Cardiac fibroblast (primary cell): ENCODE results near the gene SSTR5.

ENCODE experiments used
- DNase-seq, 2 donors: peaks; one replicate each; pipeline versions ENCODE4 v3.0.0 to v3.0.0-alpha.2; 2010; ENCODE audit warnings: low read depth in 2 of 2
- H3K4me3 ChIP-seq, 2 donors: replicated peaks in 1 of 2; 1 replicate in 1 of 2; 2 replicates in 1 of 2; pipeline ENCODE4 v1.5.1; 2011; ENCODE audit warnings: low read depth in 2 of 2, low read length in 2 of 2, mild to moderate bottlenecking in 2 of 2, moderate library complexity in 1 of 2
- TF ChIP-seq, protein P1 (sequence below): IDR thresholded peaks from one replicate; pipeline ENCODE4 v1.5.1; 2011; ENCODE audit warnings: low read depth, mild to moderate bottlenecking, low read length, inconsistent platforms

SSTR5 gene

DNA sequence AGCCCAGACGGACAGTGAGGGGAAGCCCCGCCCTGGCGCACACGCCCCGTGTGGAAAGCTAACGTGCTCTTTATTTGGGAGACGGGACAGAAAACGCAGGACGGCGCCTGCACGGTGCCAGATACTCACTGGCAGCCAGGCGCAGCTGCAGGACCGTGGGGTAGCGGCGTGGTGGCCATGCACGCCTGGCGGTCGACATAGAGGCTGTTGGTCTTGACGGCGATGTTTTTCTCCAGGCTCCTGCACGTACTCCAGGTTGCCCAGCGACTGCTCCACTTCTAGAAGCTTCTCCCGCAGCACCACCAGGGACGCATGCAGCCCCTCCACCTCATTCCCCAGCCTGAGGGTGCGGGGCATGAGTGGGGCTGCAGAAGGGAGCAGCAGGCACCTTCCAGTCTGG, 28.6 kb downstream of the SSTR5 start:
- DNase-seq = no peak
- TF ChIP-seq, protein P1, sequence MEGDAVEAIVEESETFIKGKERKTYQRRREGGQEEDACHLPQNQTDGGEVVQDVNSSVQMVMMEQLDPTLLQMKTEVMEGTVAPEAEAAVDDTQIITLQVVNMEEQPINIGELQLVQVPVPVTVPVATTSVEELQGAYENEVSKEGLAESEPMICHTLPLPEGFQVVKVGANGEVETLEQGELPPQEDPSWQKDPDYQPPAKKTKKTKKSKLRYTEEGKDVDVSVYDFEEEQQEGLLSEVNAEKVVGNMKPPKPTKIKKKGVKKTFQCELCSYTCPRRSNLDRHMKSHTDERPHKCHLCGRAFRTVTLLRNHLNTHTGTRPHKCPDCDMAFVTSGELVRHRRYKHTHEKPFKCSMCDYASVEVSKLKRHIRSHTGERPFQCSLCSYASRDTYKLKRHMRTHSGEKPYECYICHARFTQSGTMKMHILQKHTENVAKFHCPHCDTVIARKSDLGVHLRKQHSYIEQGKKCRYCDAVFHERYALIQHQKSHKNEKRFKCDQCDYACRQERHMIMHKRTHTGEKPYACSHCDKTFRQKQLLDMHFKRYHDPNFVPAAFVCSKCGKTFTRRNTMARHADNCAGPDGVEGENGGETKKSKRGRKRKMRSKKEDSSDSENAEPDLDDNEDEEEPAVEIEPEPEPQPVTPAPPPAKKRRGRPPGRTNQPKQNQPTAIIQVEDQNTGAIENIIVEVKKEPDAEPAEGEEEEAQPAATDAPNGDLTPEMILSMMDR = no peak
- no peak overlapping the region for H3K4me3 ChIP-seq

- no peak overlapping the region for H3K4me3 ChIP-seq
- no peak for DNase-seq
- TF ChIP-seq, protein P1 = no peak
These were observed 29.2 kb downstream of the SSTR5 start for GRCh38 chr16:1101573-1102332.

- no peak overlapping the region for H3K4me3 ChIP-seq
- DNase-seq = no peak
- TF ChIP-seq, protein P1 = no peak
These were observed 29.8 kb downstream of the SSTR5 start for GRCh38 chr16:1102333-1102700.

DNA sequence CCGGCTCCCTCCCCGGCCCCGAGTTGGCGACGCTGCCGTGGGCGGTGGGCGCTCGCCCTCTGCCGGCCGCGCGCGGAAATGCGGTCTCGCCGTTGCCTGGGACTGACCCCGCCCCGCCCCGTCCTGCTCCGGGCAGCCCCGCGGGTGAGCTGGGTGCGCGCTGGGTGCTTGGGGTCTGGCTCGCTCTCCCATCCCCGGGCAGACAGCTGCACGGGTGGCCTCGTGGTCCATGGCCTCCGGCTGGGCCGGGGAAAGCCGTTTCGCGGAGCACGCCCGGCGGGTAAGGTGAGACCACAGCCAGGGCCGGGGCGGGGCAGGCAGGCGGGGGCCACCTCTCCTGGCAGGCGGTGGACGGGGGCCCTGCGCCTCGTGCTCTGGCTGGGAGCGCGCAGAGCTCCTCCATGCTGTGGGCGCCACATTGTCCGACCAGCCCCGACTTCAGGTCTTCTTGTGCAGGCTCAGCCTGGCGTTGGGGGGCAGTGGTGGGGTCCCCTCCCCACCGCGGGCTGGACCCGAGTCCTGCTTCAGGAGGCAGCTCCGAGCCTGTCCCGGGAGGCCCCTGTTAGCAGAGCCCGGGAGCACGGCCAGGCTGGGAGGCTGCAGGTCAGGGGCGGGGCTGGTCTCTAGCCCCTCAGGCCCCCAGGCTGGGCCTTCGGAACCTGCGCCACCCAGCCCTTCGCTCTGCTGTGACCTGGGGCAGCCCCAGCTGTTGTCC, 30.5 kb downstream of the SSTR5 start:
- DNase-seq = peak; percentile 21 to 39
- TF ChIP-seq, protein P1 = peak; percentile 31
- no peak overlapping the region for H3K4me3 ChIP-seq

GRCh38 chr16:1103636-1103980, 31.1 kb downstream of the SSTR5 start:
- no peak overlapping the region for H3K4me3 ChIP-seq
- DNase-seq = no peak
- TF ChIP-seq, protein P1 = no peak

GRCh38 chr16:1105888-1106620, 33.5 kb downstream of the SSTR5 start:
- TF ChIP-seq, protein P1 = peak; percentile 87
- DNase-seq = peak; percentile 57 to 62
- no peak overlapping the region for H3K4me3 ChIP-seq
